HG03060 (cell line): Measurements from ENCODE around the gene OR5AC2.

Experiments
- ATAC-seq: cut with Tn5 transposase; IDR thresholded peaks from one replicate; pipeline ENCODE4 v1.9.1; 2021; ENCODE audit warnings: low read depth, moderate number of reproducible peaks; ENCODE audit not compliant: unreplicated experiment

OR5AC2 gene

DNA sequence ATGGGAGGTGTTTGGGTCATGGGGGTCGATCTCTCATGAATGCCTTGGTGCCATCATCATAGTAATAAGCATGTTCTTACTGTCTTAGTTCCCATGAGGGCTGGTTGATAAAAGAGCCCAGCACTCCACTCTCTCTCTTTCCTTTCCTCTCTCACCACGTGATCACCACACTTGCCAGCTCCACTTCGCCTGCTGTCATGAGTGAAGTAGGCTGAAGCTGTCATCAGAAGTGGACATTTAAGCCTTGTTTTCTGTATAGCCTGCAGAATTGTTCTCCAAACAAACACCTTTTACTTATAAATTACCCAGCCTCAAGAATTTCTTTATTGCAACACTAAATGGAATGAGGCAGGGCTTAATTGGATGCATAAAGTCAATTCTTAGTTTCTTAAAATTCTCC, 49.7 kb downstream of the OR5AC2 start:
- no peak for ATAC-seq
